H9 (cell line): ENCODE results near the gene PACSIN3. TPM values are rescaled to one million over a fixed set of nuclear protein-coding genes. Genes with fewer than 3 reads are reported as not detected.

Experiments used
- DNase-seq: peaks from one replicate; pipeline ENCODE4 v3.0.0-alpha.2; 2017
- H2AFZ ChIP-seq: one replicate; pipeline ENCODE4 v1.6.1; 2013; ENCODE audit warnings: mild to moderate bottlenecking, low read length, control low read depth, moderate library complexity
- H2AK5ac ChIP-seq: 2 replicates; pipeline ENCODE4 v1.6.1; 2013; ENCODE audit warnings: low read length, control low read depth, mixed read lengths; ENCODE audit not compliant: insufficient read length
- H2BK120ac ChIP-seq: one replicate; pipeline ENCODE4 v1.6.1; 2013; ENCODE audit warnings: low read depth, mild to moderate bottlenecking, low read length, control low read depth, inconsistent platforms; ENCODE audit not compliant: poor library complexity, severe bottlenecking
- H2BK12ac ChIP-seq: 2 replicates; pipeline ENCODE4 v1.6.1; 2013; ENCODE audit warnings: low read length, control low read depth, mixed read lengths, low read depth; ENCODE audit not compliant: insufficient read length
- H2BK15ac ChIP-seq: 2 replicates; pipeline ENCODE4 v1.6.1; 2013; ENCODE audit warnings: low read depth, low read length, control low read depth
- H2BK20ac ChIP-seq: one replicate; pipeline ENCODE4 v1.6.1; 2013; ENCODE audit warnings: low read depth, mild to moderate bottlenecking, low read length, control low read depth, inconsistent platforms; ENCODE audit not compliant: poor library complexity, severe bottlenecking
- H2BK5ac ChIP-seq: 2 replicates; pipeline ENCODE4 v1.6.1; 2013; ENCODE audit warnings: low read length, control low read depth, mixed read lengths; ENCODE audit not compliant: insufficient read length
- H3K14ac ChIP-seq: 2 replicates; pipeline ENCODE4 v1.6.1; 2013; ENCODE audit warnings: low read length, control low read depth; ENCODE audit not compliant: insufficient read depth
- H3K18ac ChIP-seq: 2 replicates; pipeline ENCODE4 v1.6.1; 2013; ENCODE audit warnings: low read depth, mild to moderate bottlenecking, mixed read lengths, low read length, control low read depth; ENCODE audit not compliant: insufficient read length
- H3K23ac ChIP-seq: 2 replicates; pipeline ENCODE4 v1.6.1; 2013; ENCODE audit warnings: low read length, control low read depth, mixed read lengths, low read depth; ENCODE audit not compliant: insufficient read length
- H3K23me2 ChIP-seq: 2 replicates; pipeline ENCODE4 v1.6.1; 2013; ENCODE audit warnings: low read depth, mild to moderate bottlenecking, mixed read lengths, low read length, control low read depth; ENCODE audit not compliant: insufficient read length, poor library complexity, severe bottlenecking
- H3K27ac ChIP-seq: 2 replicates; pipeline ENCODE4 v1.5.1; 2013; ENCODE audit warnings: low read length, control low read depth, mixed read lengths, low read depth; ENCODE audit not compliant: insufficient read length
- H3K27me3 ChIP-seq: 2 replicates; pipeline ENCODE4 v1.6.1; 2013; ENCODE audit warnings: low read length, control low read depth, inconsistent platforms; ENCODE audit not compliant: insufficient read depth
- H3K4ac ChIP-seq: 2 replicates; pipeline ENCODE4 v1.6.1; 2013; ENCODE audit warnings: low read depth, mild to moderate bottlenecking, control low read depth, inconsistent platforms, low read length, moderate library complexity
- H3K4me1 ChIP-seq: 2 replicates; pipeline ENCODE4 v1.6.1; 2013; ENCODE audit warnings: low read length, control low read depth, inconsistent platforms; ENCODE audit not compliant: insufficient read depth
- H3K4me2 ChIP-seq: 2 replicates; pipeline ENCODE4 v1.6.1; 2013; ENCODE audit warnings: low read length, control low read depth, mixed read lengths; ENCODE audit not compliant: insufficient read length, insufficient read depth
- H3K56ac ChIP-seq: 2 replicates; pipeline ENCODE4 v1.6.1; 2013; ENCODE audit warnings: low read depth, mild to moderate bottlenecking, mixed read lengths, low read length, control low read depth; ENCODE audit not compliant: insufficient read length
- H3K79me1 ChIP-seq: 2 replicates; pipeline ENCODE4 v1.6.1; 2013; ENCODE audit warnings: low read depth, mild to moderate bottlenecking, moderate library complexity, low read length, control low read depth, inconsistent platforms; ENCODE audit not compliant: insufficient read depth, poor library complexity, severe bottlenecking
- H3K79me2 ChIP-seq: 2 replicates; pipeline ENCODE4 v1.6.1; 2013; ENCODE audit warnings: low read length, control low read depth, inconsistent platforms; ENCODE audit not compliant: insufficient read depth
- H3K9ac ChIP-seq: 2 replicates; pipeline ENCODE4 v1.6.1; 2013; ENCODE audit warnings: low read length, control low read depth, mixed read lengths; ENCODE audit not compliant: insufficient read length; ENCODE audit errors: extremely low read depth
- H3K9me3 ChIP-seq: one replicate; pipeline ENCODE4 v1.6.1; 2013; ENCODE audit warnings: low read depth, low read length, inconsistent platforms; ENCODE audit not compliant: control insufficient read depth
- H3T11ph ChIP-seq: one replicate; pipeline ENCODE4 v1.6.1; 2013; ENCODE audit warnings: mild to moderate bottlenecking, low read length, control low read depth, inconsistent platforms
- H4K20me1 ChIP-seq: one replicate; pipeline ENCODE4 v1.6.1; 2013; ENCODE audit not compliant: control insufficient read depth, insufficient read length, insufficient read depth
- H4K5ac ChIP-seq: 2 replicates; pipeline ENCODE4 v1.6.1; 2013; ENCODE audit warnings: low read depth, mild to moderate bottlenecking, mixed read lengths, low read length, control low read depth; ENCODE audit not compliant: insufficient read length
- H4K8ac ChIP-seq: replicated peaks from 2 replicates; pipeline ENCODE4 v1.6.1; 2013; ENCODE audit warnings: low read length, control low read depth, mixed read lengths, low read depth; ENCODE audit not compliant: insufficient read length
- H4K91ac ChIP-seq: 2 replicates; pipeline ENCODE4 v1.6.1; 2013; ENCODE audit warnings: low read depth, mild to moderate bottlenecking, moderate library complexity, mixed read lengths, low read length, control low read depth; ENCODE audit not compliant: insufficient read length
- H3K27ac Mint-ChIP-seq, 3 experiments: 2 replicates in 2 of 3; 3 replicates in 1 of 3; pipeline ENCODE4 v1.8.0; 2020 to 2021; ENCODE audit warnings: mixed read lengths in 3 of 3, mild to moderate bottlenecking in 1 of 3, moderate library complexity in 1 of 3
- H3K27me3 Mint-ChIP-seq: 2 replicates; pipeline ENCODE4 v1.8.0; 2021; ENCODE audit warnings: low read depth, mild to moderate bottlenecking, moderate library complexity, mixed read lengths
- H3K36me3 Mint-ChIP-seq, 3 experiments: 2 replicates in 2 of 3; 3 replicates in 1 of 3; pipeline ENCODE4 v1.8.0; 2020 to 2021; ENCODE audit warnings: low read depth in 3 of 3, mixed read lengths in 3 of 3; ENCODE audit not compliant: insufficient read depth in 1 of 3
- H3K4me1 Mint-ChIP-seq, 2 experiments: 2 replicates each; pipeline ENCODE4 v1.8.0; 2020; ENCODE audit warnings: mixed read lengths in 2 of 2
- H3K4me3 Mint-ChIP-seq, 2 experiments: 2 replicates in 1 of 2; 3 replicates in 1 of 2; pipeline ENCODE4 v1.8.0; 2020 to 2021; ENCODE audit warnings: mild to moderate bottlenecking in 2 of 2, mixed read lengths in 2 of 2, moderate library complexity in 1 of 2
- H3K9me3 Mint-ChIP-seq, 2 experiments: 2 replicates in 1 of 2; 3 replicates in 1 of 2; pipeline ENCODE4 v1.8.0; 2020; ENCODE audit warnings: mild to moderate bottlenecking in 2 of 2, mixed read lengths in 2 of 2, moderate library complexity in 1 of 2
- WGBS: extraction: QIAGEN DNeasy Blood & Tissue Kit; methylation state at CpG from one replicate; pipeline ENCODE4 v1.1.7; 2013; ENCODE audit warnings: missing lambda C conversion rate, low lambda C conversion rate, mixed read lengths; ENCODE audit not compliant: insufficient read length; ENCODE audit errors: extremely low coverage; 5-methylcytosine and 5-hydroxymethylcytosine counted together
- total RNA-seq: library from RNA; stranded (reverse); gene quantifications from 2 replicates; pipeline ENCODE4 v1.2.1, GENCODE V29; 2021
- TF ChIP-seq, protein P1 (sequence below): fragments of 200-600 bp; sonication (generic); conservative IDR thresholded peaks from 3 replicates; pipeline ENCODE4 v1.8.0; 2021; ENCODE audit warnings: antibody characterized with exemption, mild to moderate bottlenecking

PACSIN3 gene
- total RNA-seq, 1 experiment from 2014 or later, result 63.0 TPM

GRCh38 chr11:47171856-47172255 is 14.4 kb downstream of the PACSIN3 start:
- H4K20me1 ChIP-seq, result no peaks in the 10 kb centered on the region
- no peaks in the 10 kb centered on the region for H3K27me3 ChIP-seq
- H3K23me2 ChIP-seq, result peaks cover 8% of the 10 kb centered on the region
- no peak overlapping the region for H2AFZ ChIP-seq
- no peak overlapping the region for H2BK120ac ChIP-seq
- H3K27ac ChIP-seq, result no peak overlapping the region
- Mint-ChIP-seq H3K27ac (no peak overlapping the region; a peak in 1 of 7 replicates), H3K4me3 (no peak overlapping the region), H3K4me1 (peaks cover 8 to 9% of the 10 kb centered on the region in 2 experiments), H3K9me3 (no peaks in the 10 kb centered on the region), H3K36me3 (peaks cover 16 to 75% (median 73%) of the 10 kb centered on the region in 3 experiments; a peak in 6 of 7 replicates), H3K27me3 (no peaks in the 10 kb centered on the region)
- no peak for DNase-seq
- no peak overlapping the region for H3K56ac ChIP-seq
- no CpG with 5 or more reads among the region's 8 CpGs for WGBS
- H3K4me1 ChIP-seq, result peaks cover 5% of the 10 kb centered on the region; the same call in 1 of the 2 replicates
- no peak overlapping the region for H4K5ac ChIP-seq
- H3K79me2 ChIP-seq, result peaks cover 15% of the 10 kb centered on the region; the same call in 1 of the 2 replicates
- no peak overlapping the region for H3K4me2 ChIP-seq
- TF ChIP-seq, protein P1, sequence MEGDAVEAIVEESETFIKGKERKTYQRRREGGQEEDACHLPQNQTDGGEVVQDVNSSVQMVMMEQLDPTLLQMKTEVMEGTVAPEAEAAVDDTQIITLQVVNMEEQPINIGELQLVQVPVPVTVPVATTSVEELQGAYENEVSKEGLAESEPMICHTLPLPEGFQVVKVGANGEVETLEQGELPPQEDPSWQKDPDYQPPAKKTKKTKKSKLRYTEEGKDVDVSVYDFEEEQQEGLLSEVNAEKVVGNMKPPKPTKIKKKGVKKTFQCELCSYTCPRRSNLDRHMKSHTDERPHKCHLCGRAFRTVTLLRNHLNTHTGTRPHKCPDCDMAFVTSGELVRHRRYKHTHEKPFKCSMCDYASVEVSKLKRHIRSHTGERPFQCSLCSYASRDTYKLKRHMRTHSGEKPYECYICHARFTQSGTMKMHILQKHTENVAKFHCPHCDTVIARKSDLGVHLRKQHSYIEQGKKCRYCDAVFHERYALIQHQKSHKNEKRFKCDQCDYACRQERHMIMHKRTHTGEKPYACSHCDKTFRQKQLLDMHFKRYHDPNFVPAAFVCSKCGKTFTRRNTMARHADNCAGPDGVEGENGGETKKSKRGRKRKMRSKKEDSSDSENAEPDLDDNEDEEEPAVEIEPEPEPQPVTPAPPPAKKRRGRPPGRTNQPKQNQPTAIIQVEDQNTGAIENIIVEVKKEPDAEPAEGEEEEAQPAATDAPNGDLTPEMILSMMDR, result no peak
- no peak overlapping the region for H3K14ac ChIP-seq
- no peak overlapping the region for H4K8ac ChIP-seq
- H3K9me3 ChIP-seq, result no peaks in the 10 kb centered on the region
- H2AK5ac ChIP-seq, result no peak overlapping the region
- no peak overlapping the region for H2BK5ac ChIP-seq
- H3K18ac ChIP-seq, result no peak overlapping the region
- no peak overlapping the region for H4K91ac ChIP-seq
- no peak overlapping the region for H2BK15ac ChIP-seq
- no peak overlapping the region for H3K4ac ChIP-seq
- peaks cover 9% of the 10 kb centered on the region for H3K79me1 ChIP-seq
- H2BK12ac ChIP-seq, result no peak overlapping the region
- no peak overlapping the region for H3T11ph ChIP-seq
- no peak overlapping the region for H3K9ac ChIP-seq
- no peak overlapping the region for H3K23ac ChIP-seq
- no peak overlapping the region for H2BK20ac ChIP-seq
